ENCODE results near the gene MTURN.
A peak's percentile ranks its signal among the peaks of the same experiment; 100 is the strongest.

The MTURN gene

DNA sequence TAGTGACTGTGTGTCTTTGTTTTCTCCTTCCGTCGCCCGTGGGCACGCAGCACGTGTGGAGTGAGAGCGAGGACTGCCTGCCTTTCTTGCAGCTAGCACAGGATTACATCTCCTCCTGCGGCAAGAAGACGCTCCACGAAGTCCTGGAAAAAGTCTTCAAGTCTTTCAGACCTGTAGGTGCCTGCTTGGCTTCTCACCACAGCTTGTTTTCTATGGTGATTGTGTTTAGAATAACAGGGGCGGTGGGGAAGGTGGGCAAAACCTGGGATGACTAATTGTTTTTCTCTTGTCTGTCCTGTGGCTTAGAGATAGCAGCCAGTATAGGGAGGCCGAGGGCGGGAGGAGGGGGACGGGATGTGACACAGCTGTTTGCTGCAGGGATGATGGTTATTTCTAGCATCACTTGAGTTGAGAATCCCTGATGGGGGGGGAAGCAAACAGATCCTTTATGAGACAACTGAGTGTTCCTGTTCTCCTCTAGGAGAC is 11.4 kb downstream of the MTURN start:
- DNase-seq (ENCODE audit: low spot score): no peak

GRCh38 chr7:30147223-30147622 is 12.4 kb downstream of the MTURN start:
- H3K27ac ChIP-seq (ENCODE audit: poor library complexity, severe bottlenecking): no peak overlapping the region
- ATAC-seq (ENCODE audit: low read depth): no peak
- no peaks in the 10 kb centered on the region for H3K27me3 ChIP-seq (ENCODE audit: insufficient read depth, poor library complexity, severe bottlenecking)
- no peak overlapping the region for H3K4me3 ChIP-seq (ENCODE audit: severe bottlenecking)
- no peaks in the 10 kb centered on the region for H3K9me3 ChIP-seq (ENCODE audit: severe bottlenecking)
- peaks cover 34% of the 10 kb centered on the region for H3K4me1 ChIP-seq (ENCODE audit: insufficient read depth, poor library complexity, severe bottlenecking)
- no peak for DNase-seq (ENCODE audit: low spot score)
- H3K36me3 ChIP-seq (ENCODE audit: low read depth): no peaks in the 10 kb centered on the region; the same call in 1 of the 2 replicates
- TF ChIP-seq CTCF (IDR thresholded peaks at IDR 0.05; ENCODE audit: poor library complexity, severe bottlenecking): no peak

More for the DNA sequence above, 11.4 kb downstream of the MTURN start:
- no peak overlapping the region for H3K4me3 ChIP-seq (ENCODE audit: severe bottlenecking)
- no peak for TF ChIP-seq CTCF (IDR thresholded peaks at IDR 0.05; ENCODE audit: poor library complexity, severe bottlenecking)
- H3K36me3 ChIP-seq (ENCODE audit: low read depth): no peaks in the 10 kb centered on the region; the same call in 1 of the 2 replicates
- no peaks in the 10 kb centered on the region for H3K27me3 ChIP-seq (ENCODE audit: insufficient read depth, poor library complexity, severe bottlenecking)
- ATAC-seq (ENCODE audit: low read depth): no peak
- H3K4me1 ChIP-seq (ENCODE audit: insufficient read depth, poor library complexity, severe bottlenecking): peaks cover 37% of the 10 kb centered on the region
- no peaks in the 10 kb centered on the region for H3K9me3 ChIP-seq (ENCODE audit: severe bottlenecking)
- no peak overlapping the region for H3K27ac ChIP-seq (ENCODE audit: poor library complexity, severe bottlenecking)

DNA sequence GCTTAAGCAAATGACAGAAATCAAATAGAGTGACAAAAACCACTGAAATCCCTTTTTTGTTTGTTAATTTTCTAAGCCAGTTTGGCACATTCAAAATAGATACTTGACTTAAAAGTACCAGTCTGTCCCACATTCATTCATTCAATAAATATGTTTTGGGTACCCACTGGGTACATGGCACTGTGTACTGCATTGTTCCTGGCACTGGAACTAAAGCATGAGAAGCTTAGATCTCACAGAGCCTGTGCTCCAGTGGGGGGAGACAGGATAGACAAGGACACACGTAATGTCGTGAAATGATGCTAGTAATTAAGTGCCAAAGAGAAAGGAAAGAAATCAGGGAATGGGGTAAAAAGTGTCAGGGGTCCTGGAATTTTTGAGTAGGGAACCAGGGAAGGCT is 13.0 kb downstream of the MTURN start:
- ATAC-seq (ENCODE audit: low read depth) (no peak), DNase-seq (ENCODE audit: low spot score) (no peak)
- Histone ChIP-seq H3K4me3 (ENCODE audit: severe bottlenecking) (no peak overlapping the region), H3K27me3 (ENCODE audit: insufficient read depth, poor library complexity, severe bottlenecking) (no peaks in the 10 kb centered on the region), H3K36me3 (ENCODE audit: low read depth) (no peaks in the 10 kb centered on the region; the same call in 1 of the 2 replicates), H3K4me1 (ENCODE audit: insufficient read depth, poor library complexity, severe bottlenecking) (peaks cover 29% of the 10 kb centered on the region), H3K9me3 (ENCODE audit: severe bottlenecking) (no peaks in the 10 kb centered on the region), H3K27ac (ENCODE audit: poor library complexity, severe bottlenecking) (no peak overlapping the region)
- TF ChIP-seq CTCF (IDR thresholded peaks at IDR 0.05; ENCODE audit: poor library complexity, severe bottlenecking): no peak

- DNase-seq (ENCODE audit: low spot score) (no peak), ATAC-seq (ENCODE audit: low read depth) (no peak)
- no peak overlapping the region for H3K4me3 ChIP-seq (ENCODE audit: severe bottlenecking)
- no peaks in the 10 kb centered on the region; the same call in 1 of the 2 replicates for H3K36me3 ChIP-seq (ENCODE audit: low read depth)
- peak overlapping the region; percentile 21 for H3K27ac ChIP-seq (ENCODE audit: poor library complexity, severe bottlenecking)
- H3K27me3 ChIP-seq (ENCODE audit: insufficient read depth, poor library complexity, severe bottlenecking): no peaks in the 10 kb centered on the region
- peaks cover 22% of the 10 kb centered on the region for H3K4me1 ChIP-seq (ENCODE audit: insufficient read depth, poor library complexity, severe bottlenecking)
- H3K9me3 ChIP-seq (ENCODE audit: severe bottlenecking): no peaks in the 10 kb centered on the region
- TF ChIP-seq CTCF (IDR thresholded peaks at IDR 0.05; ENCODE audit: poor library complexity, severe bottlenecking): no peak
Observed at GRCh38 chr7:30148426-30148825, 13.6 kb downstream of the MTURN start.

- no peaks in the 10 kb centered on the region for H3K9me3 ChIP-seq (ENCODE audit: severe bottlenecking)
- H3K27me3 ChIP-seq (ENCODE audit: insufficient read depth, poor library complexity, severe bottlenecking): no peaks in the 10 kb centered on the region
- TF ChIP-seq CTCF (IDR thresholded peaks at IDR 0.05; ENCODE audit: poor library complexity, severe bottlenecking): no peak
- ATAC-seq (ENCODE audit: low read depth): peak; percentile 71
- no peaks in the 10 kb centered on the region; the same call in 1 of the 2 replicates for H3K36me3 ChIP-seq (ENCODE audit: low read depth)
- H3K27ac ChIP-seq (ENCODE audit: poor library complexity, severe bottlenecking): peak overlapping the region; percentile 21
- no peak overlapping the region for H3K4me3 ChIP-seq (ENCODE audit: severe bottlenecking)
- no peak for DNase-seq (ENCODE audit: low spot score)
- H3K4me1 ChIP-seq (ENCODE audit: insufficient read depth, poor library complexity, severe bottlenecking): peaks cover 17% of the 10 kb centered on the region
Observed at GRCh38 chr7:30148951-30149459, 14.2 kb downstream of the MTURN start.

All from RWPE2 (cell line).